Neutrophil (primary cell): Measurements from ENCODE around the gene MIER1.

Source experiments
- H3K27ac ChIP-seq: fragments of 200-600 bp; sonication (generic); 2 replicates; pipeline ENCODE4 v1.5.1; 2016; ENCODE audit warnings: mild to moderate bottlenecking, moderate library complexity
- H3K27me3 ChIP-seq: fragments of 200-600 bp; sonication (generic); 2 replicates; pipeline ENCODE4 v1.6.0; 2016; ENCODE audit warnings: mild to moderate bottlenecking
- H3K36me3 ChIP-seq: fragments of 200-600 bp; sonication (generic); 2 replicates; pipeline ENCODE4 v1.5.1; 2017
- H3K4me1 ChIP-seq, 2 experiments: fragments of 200-600 bp in 1 of 2; sonication (generic) in 1 of 2; 1 replicate in 1 of 2; 2 replicates in 1 of 2; pipeline versions ENCODE4 v1.5.1 to v1.6.1; 2013 to 2016; ENCODE audit warnings: low read depth in 1 of 2, low read length in 1 of 2, mild to moderate bottlenecking in 1 of 2, moderate library complexity in 1 of 2; ENCODE audit not compliant: control insufficient read depth in 1 of 2, insufficient read depth in 1 of 2
- H3K4me3 ChIP-seq, 2 experiments: fragments of 200-600 bp in 1 of 2; sonication (generic) in 1 of 2; 1 replicate in 1 of 2; 2 replicates in 1 of 2; pipeline ENCODE4 v1.5.1; 2013 to 2016; ENCODE audit warnings: low read depth in 1 of 2, low read length in 1 of 2, mild to moderate bottlenecking in 1 of 2, moderate library complexity in 1 of 2
- H3K9me3 ChIP-seq: fragments of 200-600 bp; sonication (generic); 2 replicates; pipeline ENCODE4 v1.5.1; 2016
- TF ChIP-seq, protein P1 (sequence below): fragments of 200-600 bp; sonication (generic); IDR thresholded peaks from 2 replicates; pipeline ENCODE4 v1.5.1; 2016; ENCODE audit warnings: antibody characterized with exemption

The MIER1 gene

DNA sequence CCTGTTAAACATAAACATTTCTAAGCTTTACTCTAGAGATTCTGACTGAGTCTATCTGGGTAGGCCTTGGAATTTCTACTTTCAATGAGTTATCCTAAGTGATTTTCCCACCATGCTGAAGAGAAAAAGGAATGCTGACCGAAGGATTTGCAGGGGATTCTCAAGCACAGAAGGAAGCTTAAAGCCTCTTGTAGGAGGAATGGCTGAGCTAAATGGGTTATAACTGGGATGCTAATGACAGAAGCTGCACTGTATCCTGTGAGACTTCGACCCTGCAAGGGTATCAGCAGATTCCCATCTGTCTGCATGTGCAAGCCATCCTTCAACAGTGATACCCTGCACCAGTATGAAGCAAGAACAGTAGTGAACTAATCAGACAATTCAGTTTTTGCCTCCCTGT lies 93.8 kb downstream of the MIER1 start:
- Histone ChIP-seq H3K4me3 (no peak overlapping the region), H3K9me3 (no peaks in the 10 kb centered on the region), H3K4me1 (no peaks in the 10 kb centered on the region), H3K36me3 (peaks cover 26% of the 10 kb centered on the region), H3K27me3 (no peaks in the 10 kb centered on the region), H3K27ac (no peak overlapping the region)
- TF ChIP-seq, protein P1, sequence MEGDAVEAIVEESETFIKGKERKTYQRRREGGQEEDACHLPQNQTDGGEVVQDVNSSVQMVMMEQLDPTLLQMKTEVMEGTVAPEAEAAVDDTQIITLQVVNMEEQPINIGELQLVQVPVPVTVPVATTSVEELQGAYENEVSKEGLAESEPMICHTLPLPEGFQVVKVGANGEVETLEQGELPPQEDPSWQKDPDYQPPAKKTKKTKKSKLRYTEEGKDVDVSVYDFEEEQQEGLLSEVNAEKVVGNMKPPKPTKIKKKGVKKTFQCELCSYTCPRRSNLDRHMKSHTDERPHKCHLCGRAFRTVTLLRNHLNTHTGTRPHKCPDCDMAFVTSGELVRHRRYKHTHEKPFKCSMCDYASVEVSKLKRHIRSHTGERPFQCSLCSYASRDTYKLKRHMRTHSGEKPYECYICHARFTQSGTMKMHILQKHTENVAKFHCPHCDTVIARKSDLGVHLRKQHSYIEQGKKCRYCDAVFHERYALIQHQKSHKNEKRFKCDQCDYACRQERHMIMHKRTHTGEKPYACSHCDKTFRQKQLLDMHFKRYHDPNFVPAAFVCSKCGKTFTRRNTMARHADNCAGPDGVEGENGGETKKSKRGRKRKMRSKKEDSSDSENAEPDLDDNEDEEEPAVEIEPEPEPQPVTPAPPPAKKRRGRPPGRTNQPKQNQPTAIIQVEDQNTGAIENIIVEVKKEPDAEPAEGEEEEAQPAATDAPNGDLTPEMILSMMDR: no peak

DNA sequence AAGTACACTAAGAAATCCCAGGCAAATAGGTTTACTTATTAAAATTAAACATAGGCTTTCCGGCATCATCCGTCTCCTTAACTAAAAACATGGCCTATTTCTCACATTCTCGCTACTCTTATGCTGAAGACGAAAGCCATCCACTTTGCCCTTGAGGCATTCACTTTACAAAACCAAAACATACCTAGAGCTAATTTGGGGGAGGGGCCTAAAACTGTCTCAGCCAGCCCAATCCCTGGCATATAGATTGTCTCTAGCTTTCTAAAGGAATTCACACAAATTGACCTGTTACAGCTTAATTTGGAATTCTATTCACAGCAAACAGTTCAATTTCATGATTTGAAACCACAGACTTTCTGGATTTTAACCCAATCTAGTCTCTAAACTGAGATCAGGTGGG lies 94.3 kb downstream of the MIER1 start:
- H3K27ac ChIP-seq: no peak overlapping the region

GRCh38 chr1:67019600-67020136 lies 94.9 kb downstream of the MIER1 start:
- Histone ChIP-seq H3K4me1 (no peaks in the 10 kb centered on the region), H3K27ac (no peak overlapping the region), H3K9me3 (no peaks in the 10 kb centered on the region), H3K27me3 (no peaks in the 10 kb centered on the region), H3K4me3 (no peak overlapping the region), H3K36me3 (peaks cover 26% of the 10 kb centered on the region)
- TF ChIP-seq, protein P1: no peak

More for the DNA sequence above, 94.3 kb downstream of the MIER1 start:
- Histone ChIP-seq H3K27me3 (no peaks in the 10 kb centered on the region), H3K9me3 (no peaks in the 10 kb centered on the region), H3K4me3 (no peak overlapping the region), H3K4me1 (no peaks in the 10 kb centered on the region), H3K36me3 (peaks cover 26% of the 10 kb centered on the region)
- TF ChIP-seq, protein P1: no peak

GRCh38 chr1:67020304-67020703 lies 95.5 kb downstream of the MIER1 start:
- no peak overlapping the region for H3K27ac ChIP-seq
- H3K4me3 ChIP-seq: no peak overlapping the region
- no peaks in the 10 kb centered on the region for H3K27me3 ChIP-seq
- peaks cover 26% of the 10 kb centered on the region for H3K36me3 ChIP-seq
- H3K9me3 ChIP-seq: no peaks in the 10 kb centered on the region
- no peaks in the 10 kb centered on the region for H3K4me1 ChIP-seq
- TF ChIP-seq, protein P1: no peak

- H3K27ac ChIP-seq: no peak overlapping the region
These were observed 96.0 kb downstream of the MIER1 start for GRCh38 chr1:67020765-67021164.

More at GRCh38 chr1:67020765-67021164, 96.0 kb downstream of the MIER1 start:
- TF ChIP-seq, protein P1: no peak
- H3K4me1 ChIP-seq: no peaks in the 10 kb centered on the region
- no peaks in the 10 kb centered on the region for H3K9me3 ChIP-seq
- H3K36me3 ChIP-seq: peaks cover 26% of the 10 kb centered on the region
- H3K4me3 ChIP-seq: no peak overlapping the region
- H3K27me3 ChIP-seq: no peaks in the 10 kb centered on the region
